HUES6 (cell line): ENCODE data around the gene DLG1.

Source experiments
- H3K27ac ChIP-seq: 2 replicates; pipeline ENCODE4 v1.7.0; 2013; ENCODE audit warnings: low read depth, mild to moderate bottlenecking, low read length, inconsistent platforms
- H3K27me3 ChIP-seq: 2 replicates; pipeline ENCODE4 v1.6.1; 2013; ENCODE audit warnings: low read length; ENCODE audit not compliant: control insufficient read depth, insufficient read depth
- H3K36me3 ChIP-seq: 2 replicates; pipeline ENCODE4 v1.6.1; 2013; ENCODE audit warnings: low read length; ENCODE audit not compliant: control insufficient read depth, insufficient read depth
- H3K4me1 ChIP-seq: 2 replicates; pipeline ENCODE4 v1.6.1; 2013; ENCODE audit warnings: low read length; ENCODE audit not compliant: control insufficient read depth, insufficient read depth
- H3K4me3 ChIP-seq: 2 replicates; pipeline ENCODE4 v1.5.1; 2013; ENCODE audit warnings: low read depth, low read length
- H3K9ac ChIP-seq: one replicate; pipeline ENCODE4 v1.6.1; 2013; ENCODE audit warnings: mild to moderate bottlenecking, low read length
- H3K9me3 ChIP-seq: 2 replicates; pipeline ENCODE4 v1.6.1; 2013; ENCODE audit warnings: low read depth, low read length; ENCODE audit not compliant: control insufficient read depth, insufficient read depth

DLG1 gene

GRCh38 chr3:197317250-197317963, 19.0 kb upstream of the DLG1 start:
- Histone ChIP-seq H3K9me3 (peaks cover 15% of the 10 kb centered on the region), H3K27me3 (no peaks in the 10 kb centered on the region), H3K4me1 (peaks cover 9% of the 10 kb centered on the region; the same call in 1 of the 2 replicates), H3K36me3 (no peaks in the 10 kb centered on the region), H3K27ac (no peak overlapping the region), H3K9ac (no peak overlapping the region), H3K4me3 (no peak overlapping the region)

- Histone ChIP-seq H3K4me1 (peaks cover 21% of the 10 kb centered on the region), H3K27me3 (no peaks in the 10 kb centered on the region), H3K27ac (no peak overlapping the region), H3K4me3 (no peak overlapping the region), H3K9ac (no peak overlapping the region), H3K9me3 (no peaks in the 10 kb centered on the region), H3K36me3 (no peaks in the 10 kb centered on the region)
These were observed 14.0 kb upstream of the DLG1 start for GRCh38 chr3:197312431-197312830.

- H3K4me1 ChIP-seq, result peaks cover 18% of the 10 kb centered on the region
- no peak overlapping the region for H3K9ac ChIP-seq
- no peak overlapping the region for H3K4me3 ChIP-seq
- no peak overlapping the region for H3K27ac ChIP-seq
- H3K36me3 ChIP-seq, result no peaks in the 10 kb centered on the region
- no peaks in the 10 kb centered on the region for H3K27me3 ChIP-seq
- H3K9me3 ChIP-seq, result no peaks in the 10 kb centered on the region
These were observed 13.2 kb upstream of the DLG1 start for GRCh38 chr3:197311591-197311990.

- Histone ChIP-seq H3K4me1 (peaks cover 26% of the 10 kb centered on the region), H3K36me3 (no peaks in the 10 kb centered on the region), H3K4me3 (no peak overlapping the region), H3K9ac (no peak overlapping the region), H3K9me3 (no peaks in the 10 kb centered on the region), H3K27ac (no peak overlapping the region), H3K27me3 (no peaks in the 10 kb centered on the region)
These were observed 11.3 kb upstream of the DLG1 start for GRCh38 chr3:197309528-197310361.

GRCh38 chr3:197308591-197308990, 10.2 kb upstream of the DLG1 start:
- H3K9me3 ChIP-seq, result no peaks in the 10 kb centered on the region
- no peaks in the 10 kb centered on the region for H3K36me3 ChIP-seq
- H3K27ac ChIP-seq, result no peak overlapping the region
- H3K4me3 ChIP-seq, result no peak overlapping the region
- H3K27me3 ChIP-seq, result no peaks in the 10 kb centered on the region
- H3K9ac ChIP-seq, result no peak overlapping the region
- H3K4me1 ChIP-seq, result peaks cover 26% of the 10 kb centered on the region

- H3K4me1 ChIP-seq, result peaks cover 26% of the 10 kb centered on the region
- no peaks in the 10 kb centered on the region for H3K9me3 ChIP-seq
- H3K9ac ChIP-seq, result no peak overlapping the region
- H3K27ac ChIP-seq, result no peak overlapping the region
- H3K4me3 ChIP-seq, result no peak overlapping the region
- no peaks in the 10 kb centered on the region for H3K36me3 ChIP-seq
- H3K27me3 ChIP-seq, result no peaks in the 10 kb centered on the region
These were observed 8.1 kb upstream of the DLG1 start for GRCh38 chr3:197306374-197307086.

- no peaks in the 10 kb centered on the region for H3K27me3 ChIP-seq
- H3K36me3 ChIP-seq, result no peaks in the 10 kb centered on the region
- no peak overlapping the region for H3K27ac ChIP-seq
- no peak overlapping the region for H3K4me3 ChIP-seq
- no peaks in the 10 kb centered on the region for H3K9me3 ChIP-seq
- H3K4me1 ChIP-seq, result peaks cover 26% of the 10 kb centered on the region
- H3K9ac ChIP-seq, result no peak overlapping the region
These were observed 7.4 kb upstream of the DLG1 start for GRCh38 chr3:197305854-197306253.

GRCh38 chr3:197303452-197303851, 5.0 kb upstream of the DLG1 start:
- H3K36me3 ChIP-seq, result no peaks in the 10 kb centered on the region
- H3K4me1 ChIP-seq, result peaks cover 20% of the 10 kb centered on the region
- no peak overlapping the region for H3K4me3 ChIP-seq
- H3K27me3 ChIP-seq, result peaks cover 4% of the 10 kb centered on the region
- H3K9ac ChIP-seq, result no peak overlapping the region
- no peaks in the 10 kb centered on the region for H3K9me3 ChIP-seq
- H3K27ac ChIP-seq, result no peak overlapping the region

- Histone ChIP-seq H3K27me3 (peaks cover 4% of the 10 kb centered on the region), H3K4me1 (peaks cover 19% of the 10 kb centered on the region), H3K9me3 (no peaks in the 10 kb centered on the region), H3K9ac (no peak overlapping the region), H3K27ac (no peak overlapping the region), H3K36me3 (no peaks in the 10 kb centered on the region), H3K4me3 (no peak overlapping the region)
These were observed 4.4 kb upstream of the DLG1 start for GRCh38 chr3:197302696-197303341.

GRCh38 chr3:197302033-197302432, 3.6 kb upstream of the DLG1 start:
- Histone ChIP-seq H3K9ac (no peak overlapping the region), H3K36me3 (no peaks in the 10 kb centered on the region), H3K9me3 (no peaks in the 10 kb centered on the region), H3K27me3 (peaks cover 4% of the 10 kb centered on the region), H3K4me1 (peaks cover 19% of the 10 kb centered on the region), H3K4me3 (no peak overlapping the region), H3K27ac (no peak overlapping the region)
